DMS 273 treated with DMSO at 0.1 percent for 48 hours (cell line): Measurements from ENCODE around the gene TGM1.

Source experiments
- DNase-seq: peaks from one replicate; lab custom pipeline; 2025; lab: John Stamatoyannopoulos, UW

Gene TGM1

GRCh38 chr14:24262821-24263733 is at the start of gene TGM1:
TGM1 (minus strand) TSS chr14:24263177; CDS start chr14:24262352, 825 bp downstream.
- DNase-seq, result no peak

- DNase-seq, result no peak
Measured at GRCh38 chr14:24311837-24312615, 49.0 kb upstream of the TGM1 start.

GRCh38 chr14:24310646-24311604 is 47.9 kb upstream of the TGM1 start, which contains the start of gene LTB4R:
LTB4R (plus strand) TSS chr14:24311502; CDS start chr14:24315652, 4,150 bp downstream.
- DNase-seq, result no peak

DNA sequence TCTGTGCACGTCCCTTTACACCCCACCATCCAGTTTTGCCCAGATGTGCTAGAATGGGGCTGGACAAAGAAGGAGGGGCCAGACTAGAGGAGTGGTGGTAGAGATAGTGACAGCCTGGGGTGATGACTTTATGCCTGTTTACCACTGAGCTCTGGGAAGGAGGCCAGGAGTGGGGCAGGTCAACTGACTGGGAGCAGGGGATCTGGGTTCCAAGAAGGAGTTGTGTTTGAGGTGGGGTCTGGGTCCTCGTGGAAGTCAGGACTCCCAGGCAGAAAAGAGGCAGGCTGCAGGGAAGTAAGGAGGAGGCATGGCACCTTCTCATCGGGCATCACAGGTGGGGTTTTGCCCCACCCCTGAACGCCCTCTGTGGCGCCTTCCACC is 47.3 kb upstream of the TGM1 start:
- no peak for DNase-seq

- no peak for DNase-seq
Measured at GRCh38 chr14:24309538-24310264, 46.7 kb upstream of the TGM1 start, which contains the start of gene LTB4R2. LTB4R2 (plus strand) TSS chr14:24310140; CDS start chr14:24310665, 525 bp downstream.

- DNase-seq, result no peak
Measured at GRCh38 chr14:24308342-24309124, 45.6 kb upstream of the TGM1 start.

- DNase-seq, result no peak
Measured at GRCh38 chr14:24307575-24308341, 44.8 kb upstream of the TGM1 start, which contains the start of gene CIDEB. CIDEB (minus strand) TSS chr14:24307977; CDS start chr14:24307858, 119 bp downstream.

DNA sequence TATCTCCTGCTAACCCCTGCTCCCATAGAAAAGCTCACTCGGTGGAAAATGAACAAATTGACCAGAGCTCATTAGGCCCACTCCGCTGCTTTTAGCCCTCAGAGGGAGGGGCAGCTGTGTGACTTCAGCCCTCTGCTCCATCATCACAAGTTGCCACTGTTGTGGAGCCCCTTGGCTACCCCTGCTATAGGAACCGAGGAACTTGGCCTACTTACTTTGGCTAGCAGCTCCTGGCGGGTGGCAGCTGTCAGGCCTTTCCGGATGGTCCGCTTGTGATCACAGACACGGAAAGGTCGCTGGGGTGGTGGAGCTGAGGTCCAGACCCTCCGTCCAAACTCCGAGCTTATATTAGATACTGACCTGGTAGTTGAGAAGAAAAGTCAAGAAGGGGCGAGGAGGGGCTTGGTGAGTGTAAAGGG is 44.2 kb upstream of the TGM1 start:
- no peak for DNase-seq

- DNase-seq, result no peak
Measured at GRCh38 chr14:24304019-24304387, 41.0 kb upstream of the TGM1 start.

DNA sequence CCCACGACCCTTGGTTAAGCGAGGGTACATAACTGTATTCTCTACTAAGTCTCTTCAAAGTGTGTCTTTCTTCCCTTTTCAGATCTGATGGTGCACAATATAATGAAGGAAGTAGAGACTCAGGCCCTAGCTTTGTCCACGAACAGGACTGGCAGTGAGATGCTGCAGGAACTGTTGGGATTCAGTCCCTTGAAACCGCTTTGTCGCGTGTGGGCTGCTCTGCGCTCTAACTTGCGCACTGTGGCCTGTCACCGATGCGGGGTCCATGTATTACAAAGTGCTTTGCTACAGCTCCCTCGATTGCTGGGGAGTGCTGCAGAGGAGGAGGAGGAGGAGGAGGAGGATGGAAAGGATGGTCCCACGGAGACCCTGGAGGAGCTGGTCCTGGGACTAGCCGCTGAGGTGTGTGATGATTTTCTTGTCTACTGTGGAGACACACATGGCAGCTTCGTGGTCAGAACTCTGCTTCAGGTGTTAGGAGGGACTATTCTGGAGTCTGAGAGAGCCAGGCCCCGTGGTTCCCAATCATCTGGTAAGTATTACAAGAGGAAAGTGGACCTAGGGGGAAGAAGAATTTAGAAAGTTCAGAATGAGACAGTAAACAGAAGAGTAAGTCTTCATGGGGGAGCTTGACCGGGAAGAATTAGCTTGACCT is 37.5 kb upstream of the TGM1 start:
- no peak for DNase-seq

- DNase-seq, result peak; percentile 60
Measured at GRCh38 chr14:24299255-24300191, 36.5 kb upstream of the TGM1 start, which contains the start of the genes DHRS1 and NOP9. DHRS1 (minus strand) TSS chr14:24299780; CDS start chr14:24299106, 674 bp downstream. NOP9 (plus strand) TSS chr14:24299850; CDS start chr14:24299955, 105 bp downstream.

- peak; percentile 16 for DNase-seq
Measured at GRCh38 chr14:24298892-24299254, 35.9 kb upstream of the TGM1 start.

- no peak for DNase-seq
Measured at GRCh38 chr14:24297190-24297964, 34.4 kb upstream of the TGM1 start.

DNA sequence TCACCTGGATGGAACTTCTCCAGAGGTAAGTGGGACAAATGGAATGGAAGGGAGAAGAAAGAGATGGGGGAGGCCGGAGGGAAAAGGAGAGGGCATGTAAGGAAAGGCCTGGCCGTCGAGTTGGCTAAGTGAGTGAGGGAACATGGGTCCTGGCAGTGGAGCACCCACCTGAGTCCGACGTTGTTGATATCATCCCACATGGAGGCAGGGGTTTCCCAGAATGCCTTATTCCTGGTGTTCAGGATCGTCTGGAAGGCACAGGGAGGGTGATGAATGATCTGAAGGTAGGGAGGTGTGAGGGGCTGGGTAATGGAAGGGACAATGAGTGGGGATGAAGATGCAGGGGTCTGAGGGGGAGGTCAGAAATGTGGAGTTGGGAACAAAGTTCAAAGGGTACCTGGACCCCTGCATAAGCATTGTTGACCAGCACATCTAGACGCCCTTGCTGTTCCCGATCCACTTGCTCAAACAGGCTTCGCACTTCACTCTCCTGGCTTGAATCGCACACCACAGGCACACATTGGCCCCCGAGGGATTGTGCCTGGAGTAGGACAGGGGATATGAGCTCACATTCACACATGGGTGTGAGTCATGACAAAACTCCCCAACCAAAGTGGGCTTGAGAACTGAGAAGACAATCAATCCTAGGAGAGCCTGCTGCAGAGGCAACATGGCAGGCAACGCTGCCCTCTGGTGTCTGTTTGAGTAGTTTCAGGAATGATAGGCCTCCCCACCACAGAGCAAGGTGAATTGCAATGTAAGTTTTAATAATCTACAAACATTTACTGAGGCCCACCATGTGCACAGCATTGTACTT is 33.6 kb upstream of the TGM1 start:
- peak; percentile 37 for DNase-seq

DNA sequence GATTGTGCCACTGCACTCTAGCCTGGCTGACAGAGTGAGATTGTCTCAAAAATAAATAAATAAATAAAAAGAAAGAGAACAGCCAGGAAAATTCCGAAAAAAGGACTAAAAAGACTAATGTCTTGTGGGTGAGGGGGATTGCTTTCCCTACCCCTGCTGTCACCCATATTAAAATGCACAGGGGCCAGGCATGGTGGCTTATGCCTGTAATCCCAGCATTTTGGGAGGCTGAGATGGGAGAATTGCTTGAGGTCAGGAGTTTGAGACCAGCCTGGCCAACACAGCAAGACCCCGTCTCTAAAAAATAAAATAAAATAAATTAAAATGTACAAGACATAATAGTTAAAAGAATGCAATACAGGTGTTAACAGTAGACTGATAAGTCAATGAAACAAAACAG is 30.5 kb upstream of the TGM1 start:
- no peak for DNase-seq
